Measurements from ENCODE around the gene RNF212B. TPM values are rescaled to one million over a fixed set of nuclear protein-coding genes. Genes with fewer than 3 reads are reported as not detected.
"Not testable (repeated sequence)": the region's sequence is repeated elsewhere in the genome, so short reads cannot be mapped to it uniquely, and the experiment has no call there.

The RNF212B gene
- not detected in 2 replicates for total RNA-seq

- Mint-ChIP-seq H3K9me3 (no peaks in the 10 kb centered on the region), H3K4me1 (ENCODE audit: low read depth) (peaks cover 6% of the 10 kb centered on the region), H3K27ac (no peak within 1 kb of the TSS), H3K36me3 (ENCODE audit: low read depth) (no peaks in the 10 kb centered on the region), H3K4me3 (ENCODE audit: low read depth) (peak within 1 kb of the TSS; percentile 33), H3K27me3 (ENCODE audit: low read depth) (peaks cover 23% of the 10 kb centered on the region)
- peak; percentile 79 for DNase-seq (ENCODE audit: low spot score)
- intact Hi-C loops (cut with micrococcal nuclease) = no loop called here
These were observed at the start of gene RNF212B for GRCh38 chr14:23237772-23238594. RNF212B (plus strand) TSS chr14:23237936; CDS start chr14:23240346, 2,410 bp downstream.

- Mint-ChIP-seq H3K27me3 (ENCODE audit: low read depth) (peaks cover 3% of the 10 kb centered on the region), H3K4me1 (ENCODE audit: low read depth) (no peaks in the 10 kb centered on the region), H3K4me3 (ENCODE audit: low read depth) (no peak overlapping the region), H3K36me3 (ENCODE audit: low read depth) (no peaks in the 10 kb centered on the region), H3K27ac (no peak overlapping the region), H3K9me3 (no peaks in the 10 kb centered on the region)
- no peak for DNase-seq (ENCODE audit: low spot score)
- intact Hi-C loops (cut with micrococcal nuclease) = no loop called here
These were observed 44.3 kb upstream of the RNF212B start for GRCh38 chr14:23193432-23193831.

GRCh38 chr14:23195552-23196101 lies 42.1 kb upstream of the RNF212B start:
- no peak for DNase-seq (ENCODE audit: low spot score)
- peaks cover 4% of the 10 kb centered on the region for H3K27me3 Mint-ChIP-seq (ENCODE audit: low read depth)
- no peaks in the 10 kb centered on the region for H3K9me3 Mint-ChIP-seq
- no peak overlapping the region for H3K27ac Mint-ChIP-seq
- H3K4me3 Mint-ChIP-seq (ENCODE audit: low read depth) = no peak overlapping the region
- H3K4me1 Mint-ChIP-seq (ENCODE audit: low read depth) = no peaks in the 10 kb centered on the region
- intact Hi-C loops (cut with micrococcal nuclease) = no loop called here
- no peaks in the 10 kb centered on the region for H3K36me3 Mint-ChIP-seq (ENCODE audit: low read depth)

GRCh38 chr14:23196487-23196886 lies 41.2 kb upstream of the RNF212B start:
- DNase-seq (ENCODE audit: low spot score); H3K27me3 Mint-ChIP-seq (ENCODE audit: low read depth); H3K4me3 Mint-ChIP-seq (ENCODE audit: low read depth); H3K4me1 Mint-ChIP-seq (ENCODE audit: low read depth); H3K27ac Mint-ChIP-seq; H3K36me3 Mint-ChIP-seq (ENCODE audit: low read depth); intact Hi-C loops (cut with micrococcal nuclease); H3K9me3 Mint-ChIP-seq: not testable (repeated sequence)

GRCh38 chr14:23199141-23199540 lies 38.6 kb upstream of the RNF212B start:
- H3K4me3 Mint-ChIP-seq (ENCODE audit: low read depth); H3K4me1 Mint-ChIP-seq (ENCODE audit: low read depth); H3K27ac Mint-ChIP-seq; H3K27me3 Mint-ChIP-seq (ENCODE audit: low read depth); H3K36me3 Mint-ChIP-seq (ENCODE audit: low read depth); intact Hi-C loops (cut with micrococcal nuclease); DNase-seq (ENCODE audit: low spot score); H3K9me3 Mint-ChIP-seq: not testable (repeated sequence)

GRCh38 chr14:23202001-23202400 lies 35.7 kb upstream of the RNF212B start:
- no peak for DNase-seq (ENCODE audit: low spot score)
- Mint-ChIP-seq H3K36me3 (ENCODE audit: low read depth) (no peaks in the 10 kb centered on the region), H3K27me3 (ENCODE audit: low read depth) (peaks cover 14% of the 10 kb centered on the region), H3K4me3 (ENCODE audit: low read depth) (no peak overlapping the region), H3K9me3 (no peaks in the 10 kb centered on the region), H3K27ac (no peak overlapping the region), H3K4me1 (ENCODE audit: low read depth) (no peaks in the 10 kb centered on the region)
- intact Hi-C loops (cut with micrococcal nuclease) = no loop called here

GRCh38 chr14:23206422-23207145 lies 31.2 kb upstream of the RNF212B start:
- Mint-ChIP-seq H3K27me3 (ENCODE audit: low read depth) (peaks cover 23% of the 10 kb centered on the region), H3K27ac (no peak overlapping the region), H3K4me3 (ENCODE audit: low read depth) (no peak overlapping the region), H3K4me1 (ENCODE audit: low read depth) (no peaks in the 10 kb centered on the region), H3K9me3 (no peaks in the 10 kb centered on the region), H3K36me3 (ENCODE audit: low read depth) (no peaks in the 10 kb centered on the region)
- intact Hi-C loops (cut with micrococcal nuclease) = no loop called here
- DNase-seq (ENCODE audit: low spot score) = no peak

- intact Hi-C loops (cut with micrococcal nuclease) = no loop called here
- DNase-seq (ENCODE audit: low spot score) = no peak
- H3K4me1 Mint-ChIP-seq (ENCODE audit: low read depth) = no peaks in the 10 kb centered on the region
- no peaks in the 10 kb centered on the region for H3K36me3 Mint-ChIP-seq (ENCODE audit: low read depth)
- no peaks in the 10 kb centered on the region for H3K9me3 Mint-ChIP-seq
- H3K4me3 Mint-ChIP-seq (ENCODE audit: low read depth) = no peak overlapping the region
- peaks cover 23% of the 10 kb centered on the region for H3K27me3 Mint-ChIP-seq (ENCODE audit: low read depth)
- H3K27ac Mint-ChIP-seq = no peak overlapping the region
These were observed 30.6 kb upstream of the RNF212B start for GRCh38 chr14:23207146-23207540.

GRCh38 chr14:23208324-23208723 lies 29.4 kb upstream of the RNF212B start:
- H3K27ac Mint-ChIP-seq = no peak overlapping the region
- no peak overlapping the region for H3K4me3 Mint-ChIP-seq (ENCODE audit: low read depth)
- DNase-seq (ENCODE audit: low spot score) = no peak
- H3K36me3 Mint-ChIP-seq (ENCODE audit: low read depth) = no peaks in the 10 kb centered on the region
- intact Hi-C loops (cut with micrococcal nuclease) = no loop called here
- peaks cover 24% of the 10 kb centered on the region for H3K27me3 Mint-ChIP-seq (ENCODE audit: low read depth)
- H3K9me3 Mint-ChIP-seq = no peaks in the 10 kb centered on the region
- no peaks in the 10 kb centered on the region for H3K4me1 Mint-ChIP-seq (ENCODE audit: low read depth)

GRCh38 chr14:23209651-23210423 lies 27.9 kb upstream of the RNF212B start:
- no peak for DNase-seq (ENCODE audit: low spot score)
- peaks cover 19% of the 10 kb centered on the region for H3K27me3 Mint-ChIP-seq (ENCODE audit: low read depth)
- no peak overlapping the region for H3K27ac Mint-ChIP-seq
- no peaks in the 10 kb centered on the region for H3K4me1 Mint-ChIP-seq (ENCODE audit: low read depth)
- no peak overlapping the region for H3K4me3 Mint-ChIP-seq (ENCODE audit: low read depth)
- intact Hi-C loops (cut with micrococcal nuclease) = no loop called here
- no peaks in the 10 kb centered on the region for H3K36me3 Mint-ChIP-seq (ENCODE audit: low read depth)
- no peaks in the 10 kb centered on the region for H3K9me3 Mint-ChIP-seq

- Mint-ChIP-seq H3K4me3 (ENCODE audit: low read depth) (no peak overlapping the region), H3K27me3 (ENCODE audit: low read depth) (peaks cover 19% of the 10 kb centered on the region), H3K27ac (no peak overlapping the region), H3K9me3 (no peaks in the 10 kb centered on the region), H3K36me3 (ENCODE audit: low read depth) (no peaks in the 10 kb centered on the region), H3K4me1 (ENCODE audit: low read depth) (no peaks in the 10 kb centered on the region)
- intact Hi-C loops (cut with micrococcal nuclease) = no loop called here
- DNase-seq (ENCODE audit: low spot score) = no peak
These were observed 22.3 kb upstream of the RNF212B start for GRCh38 chr14:23215421-23215820.

GRCh38 chr14:23217032-23218020 lies 20.4 kb upstream of the RNF212B start:
- H3K9me3 Mint-ChIP-seq = no peaks in the 10 kb centered on the region
- no peak overlapping the region for H3K27ac Mint-ChIP-seq
- peaks cover 32% of the 10 kb centered on the region for H3K27me3 Mint-ChIP-seq (ENCODE audit: low read depth)
- no peak overlapping the region for H3K4me3 Mint-ChIP-seq (ENCODE audit: low read depth)
- DNase-seq (ENCODE audit: low spot score) = no peak
- intact Hi-C loops (cut with micrococcal nuclease) = no loop called here
- no peaks in the 10 kb centered on the region for H3K36me3 Mint-ChIP-seq (ENCODE audit: low read depth)
- H3K4me1 Mint-ChIP-seq (ENCODE audit: low read depth) = no peaks in the 10 kb centered on the region

All from activated T-helper 2 cell treated with anti-CD3 and anti-CD28 coated beads, Interferon-gamma antibody, Interleukin-2, Interleukin-4, amounts not matched to agents 10 μg/mL and 5 μg/mL and 100 μg/mL, durations not matched to agents 14 hours and 24 hours and 36 hours (primary cell).